ENCODE measurements around the gene GPI.

DNA sequence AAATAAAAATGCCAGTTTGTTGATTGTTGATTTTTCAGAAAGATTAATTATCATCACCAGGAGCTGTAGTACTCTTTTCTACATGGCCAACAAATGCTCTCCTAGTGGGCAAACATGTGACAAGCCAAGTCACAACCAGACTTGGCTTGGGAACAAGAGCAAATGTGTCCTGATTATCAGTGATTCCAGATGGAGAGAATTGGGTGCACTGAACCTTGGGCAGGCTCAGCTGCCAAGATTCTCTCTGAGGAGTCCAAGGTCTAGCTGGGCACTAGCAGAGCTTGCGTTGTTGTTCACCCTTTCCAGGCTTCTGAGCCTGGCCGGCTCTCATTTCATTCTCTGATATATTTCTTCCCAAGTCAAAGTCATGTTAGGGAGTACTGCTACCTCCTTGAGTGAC, 27.3 kb upstream of the GPI start:
- TF ChIP-seq, protein P1, sequence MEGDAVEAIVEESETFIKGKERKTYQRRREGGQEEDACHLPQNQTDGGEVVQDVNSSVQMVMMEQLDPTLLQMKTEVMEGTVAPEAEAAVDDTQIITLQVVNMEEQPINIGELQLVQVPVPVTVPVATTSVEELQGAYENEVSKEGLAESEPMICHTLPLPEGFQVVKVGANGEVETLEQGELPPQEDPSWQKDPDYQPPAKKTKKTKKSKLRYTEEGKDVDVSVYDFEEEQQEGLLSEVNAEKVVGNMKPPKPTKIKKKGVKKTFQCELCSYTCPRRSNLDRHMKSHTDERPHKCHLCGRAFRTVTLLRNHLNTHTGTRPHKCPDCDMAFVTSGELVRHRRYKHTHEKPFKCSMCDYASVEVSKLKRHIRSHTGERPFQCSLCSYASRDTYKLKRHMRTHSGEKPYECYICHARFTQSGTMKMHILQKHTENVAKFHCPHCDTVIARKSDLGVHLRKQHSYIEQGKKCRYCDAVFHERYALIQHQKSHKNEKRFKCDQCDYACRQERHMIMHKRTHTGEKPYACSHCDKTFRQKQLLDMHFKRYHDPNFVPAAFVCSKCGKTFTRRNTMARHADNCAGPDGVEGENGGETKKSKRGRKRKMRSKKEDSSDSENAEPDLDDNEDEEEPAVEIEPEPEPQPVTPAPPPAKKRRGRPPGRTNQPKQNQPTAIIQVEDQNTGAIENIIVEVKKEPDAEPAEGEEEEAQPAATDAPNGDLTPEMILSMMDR (IDR thresholded peaks at IDR 0.05) = no peak
- no peak for TF ChIP-seq POLR2A (IDR thresholded peaks at IDR 0.05)
- TF ChIP-seq POLR2AphosphoS5 (IDR thresholded peaks at IDR 0.05) = no peak
- TF ChIP-seq EP300 (IDR thresholded peaks at IDR 0.05) = no peak
